Right lobe of liver (tissue), 6 donors: ENCODE results near the gene GALNT8. TPM values are rescaled to one million over a fixed set of nuclear protein-coding genes. Genes with fewer than 3 reads are reported as not detected.

Source experiments
- ATAC-seq, 4 donors: fragments of 200-7000 bp; cut with Tn5 transposase; one replicate each; pipeline ENCODE4 v1.9.1; 2020; ENCODE audit warnings: mild to moderate bottlenecking in 4 of 4, moderate library complexity in 4 of 4
- DNase-seq, 3 donors: peaks; one replicate each; pipeline ENCODE4 v3.0.0-alpha.2; 2020
- H3K27ac ChIP-seq, 3 donors: fragments of 200-600 bp; one replicate each; pipeline ENCODE4 v1.8.0; 2022
- H3K27me3 ChIP-seq, 2 donors: fragments of 200-600 bp; one replicate each; pipeline ENCODE4 v1.8.0; 2022
- H3K36me3 ChIP-seq, 4 donors: fragments of 200-600 bp; sonication (generic) in 1 of 4; one replicate each; pipeline versions ENCODE4 v1.5.1 to v1.8.0; 2017 to 2022; ENCODE audit warnings: control low read depth in 1 of 4
- H3K4me1 ChIP-seq, 4 donors: fragments of 200-600 bp; sonication (generic) in 1 of 4; one replicate each; pipeline versions ENCODE4 v1.5.1 to v1.8.0; 2017 to 2022; ENCODE audit warnings: control low read depth in 1 of 4
- H3K4me3 ChIP-seq, 3 donors: fragments of 200-600 bp; one replicate each; pipeline ENCODE4 v1.8.0; 2022
- H3K9me3 ChIP-seq, 4 donors: fragments of 200-600 bp; sonication (generic) in 1 of 4; one replicate each; pipeline versions ENCODE4 v1.5.1 to v1.8.0; 2017 to 2022; ENCODE audit warnings: control low read depth in 1 of 4
- CTCF ChIP-seq, 4 donors: fragments of 200-600 bp in 3 of 4; fragments of 450-650 bp in 1 of 4; IDR thresholded peaks; one replicate each; pipeline versions ENCODE4 v1.5.1 to v1.8.0; 2016 to 2022; ENCODE audit warnings: antibody characterized with exemption in 4 of 4, mild to moderate bottlenecking in 2 of 4
- POLR2A ChIP-seq: fragments of 450-650 bp; IDR thresholded peaks from one replicate; pipeline ENCODE4 v1.6.1; 2017; ENCODE audit warnings: antibody characterized with exemption, mild to moderate bottlenecking
- WGBS: methylation state at CpG from one replicate; pipeline ENCODE4 v1.1.6; 2018; ENCODE audit warnings: low coverage, low lambda C conversion rate; ENCODE audit not compliant: insufficient coverage; ENCODE audit errors: missing lambda C conversion rate; 5-methylcytosine and 5-hydroxymethylcytosine counted together
- intact Hi-C, 2 donors: fragments of 100-400 bp; cut with DNase I; formaldehyde crosslinking; loops; one replicate each; pipeline versions ENCODE4 v1.11.2 to v1.14.1; 2022
- total RNA-seq, 6 experiments: library from RNA; depleted of rRNA in 2 of 6; stranded (reverse); fragments of >200 nt in 2 of 6; fragmentation: NEBNext Ultra II Directional in 3 of 6; extraction: Animal tissue kit (Norgen Biotek cat#: 25700) in 3 of 6; gene quantifications; one replicate each; pipeline versions ENCODE4 v1.1.0 to v1.2.4, GENCODE V29; 2016 to 2023
- donor health status: DM: no; HTN: yes; CAD: no.
- donor health status: DM: no; HTN: no; CAD: no.
- donor health status: DM: no; HTN: no; CAD: no.
- donor health status: DM: no; HTN: yes; CAD: no.
- donor health status: DM: no; HTN: yes; CAD: no.

The GALNT8 gene
- total RNA-seq, 6 experiments from 2014 or later: 0.09 to 0.37 (median 0.11) TPM; not detected in 2

- Histone ChIP-seq H3K36me3 (no peaks in the 10 kb centered on the region), H3K27me3 (peaks cover 0 to 9% of the 10 kb centered on the region in 2 donors), H3K27ac (no peak overlapping the region), H3K4me3 (no peak overlapping the region), H3K9me3 (no peaks in the 10 kb centered on the region), H3K4me1 (peaks cover 0 to 3% (median 0%) of the 10 kb centered on the region in 4 donors)
- TF ChIP-seq POLR2A (no peak), CTCF (IDR thresholded peaks at IDR 0.05) (no peak)
- intact Hi-C loops: no loop called here
- ATAC-seq (no peak), DNase-seq (no peak)
- 27% methylated on average over 6 of the region's 9 CpGs for WGBS
Measured at GRCh38 chr12:4814485-4814884, 94.3 kb downstream of the GALNT8 start.

- TF ChIP-seq POLR2A (no peak), CTCF (IDR thresholded peaks at IDR 0.05) (no peak)
- Histone ChIP-seq H3K9me3 (no peaks in the 10 kb centered on the region), H3K27me3 (no peaks in the 10 kb centered on the region), H3K4me3 (no peak overlapping the region), H3K36me3 (no peaks in the 10 kb centered on the region), H3K27ac (no peak overlapping the region), H3K4me1 (no peaks in the 10 kb centered on the region)
- WGBS: 84% methylated on average over 5 of the region's 8 CpGs
- no peak for ATAC-seq
- DNase-seq: no peak
- intact Hi-C loops: no loop called here
Measured at GRCh38 chr12:4816744-4817525, 96.7 kb downstream of the GALNT8 start.

- no peak for TF ChIP-seq POLR2A
- no peak for TF ChIP-seq CTCF (IDR thresholded peaks at IDR 0.05)
- 47% methylated on average over 8 of the region's 8 CpGs for WGBS
- DNase-seq (no peak), ATAC-seq (no peak)
- Histone ChIP-seq H3K27me3 (no peaks in the 10 kb centered on the region), H3K9me3 (no peaks in the 10 kb centered on the region), H3K27ac (no peak overlapping the region), H3K4me1 (no peaks in the 10 kb centered on the region), H3K36me3 (no peaks in the 10 kb centered on the region), H3K4me3 (no peak overlapping the region)
- intact Hi-C loops: no loop called here
Measured at GRCh38 chr12:4817880-4818279, 97.7 kb downstream of the GALNT8 start.

GRCh38 chr12:4819654-4820053 is 99.5 kb downstream of the GALNT8 start:
- no peak for TF ChIP-seq CTCF (IDR thresholded peaks at IDR 0.05)
- TF ChIP-seq POLR2A: no peak
- Histone ChIP-seq H3K4me1 (no peaks in the 10 kb centered on the region), H3K36me3 (no peaks in the 10 kb centered on the region), H3K9me3 (no peaks in the 10 kb centered on the region), H3K4me3 (no peak overlapping the region), H3K27me3 (no peaks in the 10 kb centered on the region), H3K27ac (no peak overlapping the region)
- no peak for DNase-seq
- intact Hi-C loops: no loop called here
- no peak for ATAC-seq
- 54% methylated on average over 7 of the region's 7 CpGs for WGBS
